ENCODE measurements around the gene SORCS2.

Gene SORCS2

DNA sequence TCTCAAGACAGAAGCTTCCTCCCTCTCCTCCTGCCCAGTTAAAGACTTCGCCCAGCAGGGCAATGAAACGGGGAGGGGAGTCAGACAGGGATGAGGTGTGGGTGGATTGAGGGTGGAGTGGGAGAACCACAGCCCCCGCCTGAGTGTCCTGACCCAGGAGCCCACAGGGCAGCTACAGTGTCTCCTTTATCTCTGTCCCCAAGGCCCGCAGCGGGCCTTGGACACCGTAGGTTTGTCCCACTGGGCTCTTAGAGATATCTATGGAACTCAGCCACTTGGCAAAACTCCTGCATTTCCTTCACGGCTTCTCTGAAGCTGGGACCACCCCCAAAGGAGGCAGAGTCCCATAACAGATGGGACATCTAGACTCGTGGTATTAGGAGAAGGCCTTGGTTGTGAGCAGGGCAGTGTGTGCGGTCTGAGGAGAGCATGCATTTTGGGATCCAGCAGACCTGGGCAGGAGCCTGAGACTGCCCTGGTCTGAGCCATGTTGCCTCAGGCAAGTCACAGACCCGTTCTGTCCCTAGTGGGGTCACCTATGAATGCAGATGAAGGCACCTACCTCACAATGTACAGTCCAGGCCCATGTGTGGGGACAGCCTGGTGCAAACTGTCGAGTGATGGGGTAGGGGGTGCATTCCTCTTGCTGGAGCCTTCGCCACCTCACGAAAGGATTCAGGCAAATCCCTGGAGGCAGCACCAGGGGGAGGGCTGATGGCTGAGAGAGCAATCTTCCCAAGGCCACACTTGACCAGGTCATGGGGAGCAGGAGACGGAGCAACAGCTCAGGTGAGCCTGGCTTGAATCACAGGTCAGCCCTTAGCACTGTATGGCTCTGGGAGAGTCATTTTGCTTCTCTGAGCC, 468.1 kb downstream of the SORCS2 start:
- Histone ChIP-seq H3K4me2 (ENCODE audit: low read length) (no peak overlapping the region), H3K36me3 (ENCODE audit: insufficient read depth, low read length) (no peaks in the 10 kb centered on the region), H3K27ac (ENCODE audit: low read depth, low read length, poor library complexity, severe bottlenecking) (no peak overlapping the region), H4K20me1 (ENCODE audit: insufficient read depth, low read length) (no peaks in the 10 kb centered on the region), H3K27me3 (ENCODE audit: insufficient read depth, low read length) (no peaks in the 10 kb centered on the region), H3K9me2 (ENCODE audit: low read depth, low read length) (no peaks in the 10 kb centered on the region), H3K4me1 (ENCODE audit: insufficient read depth, low read length, severe bottlenecking) (no peaks in the 10 kb centered on the region), H3K4me3 (ENCODE audit: low read depth, low read length, poor library complexity, severe bottlenecking) (no peak overlapping the region), H3F3A (ENCODE audit: insufficient read depth, low read length) (no peaks in the 10 kb centered on the region), H2AFZ (ENCODE audit: low read length) (no peak overlapping the region), H3K9ac (ENCODE audit: low read length) (no peak overlapping the region), H3K79me2 (ENCODE audit: insufficient read depth, low read length) (no peaks in the 10 kb centered on the region), H3K9me3 (ENCODE audit: low read length) (no peaks in the 10 kb centered on the region)
- no peak for TF ChIP-seq EZH2 (IDR thresholded peaks at IDR 0.05; ENCODE audit: borderline replicate concordance, low read length)
- TF ChIP-seq, protein P1, sequence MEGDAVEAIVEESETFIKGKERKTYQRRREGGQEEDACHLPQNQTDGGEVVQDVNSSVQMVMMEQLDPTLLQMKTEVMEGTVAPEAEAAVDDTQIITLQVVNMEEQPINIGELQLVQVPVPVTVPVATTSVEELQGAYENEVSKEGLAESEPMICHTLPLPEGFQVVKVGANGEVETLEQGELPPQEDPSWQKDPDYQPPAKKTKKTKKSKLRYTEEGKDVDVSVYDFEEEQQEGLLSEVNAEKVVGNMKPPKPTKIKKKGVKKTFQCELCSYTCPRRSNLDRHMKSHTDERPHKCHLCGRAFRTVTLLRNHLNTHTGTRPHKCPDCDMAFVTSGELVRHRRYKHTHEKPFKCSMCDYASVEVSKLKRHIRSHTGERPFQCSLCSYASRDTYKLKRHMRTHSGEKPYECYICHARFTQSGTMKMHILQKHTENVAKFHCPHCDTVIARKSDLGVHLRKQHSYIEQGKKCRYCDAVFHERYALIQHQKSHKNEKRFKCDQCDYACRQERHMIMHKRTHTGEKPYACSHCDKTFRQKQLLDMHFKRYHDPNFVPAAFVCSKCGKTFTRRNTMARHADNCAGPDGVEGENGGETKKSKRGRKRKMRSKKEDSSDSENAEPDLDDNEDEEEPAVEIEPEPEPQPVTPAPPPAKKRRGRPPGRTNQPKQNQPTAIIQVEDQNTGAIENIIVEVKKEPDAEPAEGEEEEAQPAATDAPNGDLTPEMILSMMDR (IDR thresholded peaks at IDR 0.05; ENCODE audit: low read length) = no peak

DNA sequence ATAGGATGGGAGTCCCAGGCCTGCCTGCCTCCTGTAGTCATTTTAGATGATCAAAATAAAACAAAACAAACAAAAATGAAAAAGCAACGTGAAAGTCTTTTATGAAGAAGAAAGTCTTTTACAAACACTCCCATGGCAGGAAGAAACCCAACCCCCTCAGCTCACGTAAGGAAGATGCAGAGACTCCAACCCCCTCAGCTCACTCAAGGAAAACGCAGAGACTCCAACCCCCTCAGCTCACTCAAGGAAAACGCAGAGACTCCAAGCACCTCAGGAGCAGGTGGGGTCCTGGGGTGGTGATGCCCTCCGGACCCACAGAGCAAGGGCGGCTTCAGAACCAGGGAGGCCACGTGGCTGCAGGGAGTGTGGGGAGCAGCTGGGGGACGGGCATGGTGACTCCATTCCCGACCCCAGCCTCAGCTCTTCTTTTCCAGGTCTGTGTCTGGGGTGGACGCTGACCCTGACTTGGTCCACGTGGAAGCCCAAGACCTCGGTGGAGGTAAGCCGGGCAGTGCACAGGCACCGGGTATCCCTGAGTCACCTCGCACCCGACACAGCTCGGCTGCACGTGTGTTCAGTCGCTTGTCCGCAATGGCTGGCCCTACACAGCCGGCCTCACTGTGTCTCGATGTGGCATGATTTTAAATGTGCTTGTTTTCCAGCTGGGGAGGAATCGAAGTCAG, 468.9 kb downstream of the SORCS2 start:
- H3K27ac ChIP-seq (ENCODE audit: low read depth, low read length, poor library complexity, severe bottlenecking) = no peak overlapping the region
- no peaks in the 10 kb centered on the region for H3K36me3 ChIP-seq (ENCODE audit: insufficient read depth, low read length)
- TF ChIP-seq, protein P1 (IDR thresholded peaks at IDR 0.05; ENCODE audit: low read length) = no peak
- TF ChIP-seq EZH2 (IDR thresholded peaks at IDR 0.05; ENCODE audit: borderline replicate concordance, low read length) = no peak
- H2AFZ ChIP-seq (ENCODE audit: low read length) = no peak overlapping the region
- H3K4me1 ChIP-seq (ENCODE audit: insufficient read depth, low read length, severe bottlenecking) = no peaks in the 10 kb centered on the region
- H3K79me2 ChIP-seq (ENCODE audit: insufficient read depth, low read length) = no peaks in the 10 kb centered on the region
- no peaks in the 10 kb centered on the region for H3K27me3 ChIP-seq (ENCODE audit: insufficient read depth, low read length)
- H3K4me3 ChIP-seq (ENCODE audit: low read depth, low read length, poor library complexity, severe bottlenecking) = no peak overlapping the region
- no peak overlapping the region for H3K4me2 ChIP-seq (ENCODE audit: low read length)
- H4K20me1 ChIP-seq (ENCODE audit: insufficient read depth, low read length) = no peaks in the 10 kb centered on the region
- no peaks in the 10 kb centered on the region for H3F3A ChIP-seq (ENCODE audit: insufficient read depth, low read length)
- no peaks in the 10 kb centered on the region for H3K9me3 ChIP-seq (ENCODE audit: low read length)
- H3K9me2 ChIP-seq (ENCODE audit: low read depth, low read length) = no peaks in the 10 kb centered on the region
- H3K9ac ChIP-seq (ENCODE audit: low read length) = no peak overlapping the region

DNA sequence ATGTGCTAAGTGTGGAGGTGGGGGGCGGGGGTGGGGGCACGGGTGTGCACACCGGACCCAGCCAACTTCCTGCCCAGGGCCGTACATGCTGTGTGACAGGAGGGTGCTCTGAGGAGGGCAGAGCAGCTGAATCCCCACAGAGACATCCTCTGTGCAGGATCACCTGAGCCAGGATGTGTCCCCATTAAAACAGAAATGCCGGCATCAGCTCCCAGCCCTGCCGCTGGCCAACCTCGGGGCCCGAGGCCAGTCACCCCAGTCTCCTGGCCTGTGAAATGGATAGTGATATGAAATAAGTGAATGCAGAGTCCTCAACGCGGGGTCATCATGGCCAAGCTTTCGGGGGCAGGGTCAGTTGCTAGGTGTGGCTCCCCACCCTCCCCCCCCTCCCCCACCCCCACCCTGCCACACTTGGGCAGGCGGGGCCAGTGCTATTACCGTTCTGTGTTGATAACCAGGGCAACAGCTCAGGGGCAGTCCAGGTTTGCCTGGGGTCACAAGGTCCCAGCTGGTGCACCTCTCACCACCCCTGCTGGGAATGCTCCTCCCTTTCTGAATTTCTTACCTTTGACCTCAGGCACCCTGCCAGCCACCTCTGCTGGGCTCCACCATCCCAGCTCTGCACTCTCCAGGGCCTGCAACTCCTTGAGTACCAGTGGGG, 469.6 kb downstream of the SORCS2 start:
- Histone ChIP-seq H3K9me3 (ENCODE audit: low read length) (no peaks in the 10 kb centered on the region), H3K9ac (ENCODE audit: low read length) (no peak overlapping the region), H3K9me2 (ENCODE audit: low read depth, low read length) (no peaks in the 10 kb centered on the region), H2AFZ (ENCODE audit: low read length) (no peak overlapping the region), H3K27me3 (ENCODE audit: insufficient read depth, low read length) (no peaks in the 10 kb centered on the region), H3K4me1 (ENCODE audit: insufficient read depth, low read length, severe bottlenecking) (no peaks in the 10 kb centered on the region), H3K79me2 (ENCODE audit: insufficient read depth, low read length) (no peaks in the 10 kb centered on the region), H3K36me3 (ENCODE audit: insufficient read depth, low read length) (no peaks in the 10 kb centered on the region), H4K20me1 (ENCODE audit: insufficient read depth, low read length) (no peaks in the 10 kb centered on the region), H3F3A (ENCODE audit: insufficient read depth, low read length) (no peaks in the 10 kb centered on the region), H3K4me3 (ENCODE audit: low read depth, low read length, poor library complexity, severe bottlenecking) (no peak overlapping the region), H3K27ac (ENCODE audit: low read depth, low read length, poor library complexity, severe bottlenecking) (no peak overlapping the region), H3K4me2 (ENCODE audit: low read length) (no peak overlapping the region)
- TF ChIP-seq, protein P1 (IDR thresholded peaks at IDR 0.05; ENCODE audit: low read length) = no peak
- no peak for TF ChIP-seq EZH2 (IDR thresholded peaks at IDR 0.05; ENCODE audit: borderline replicate concordance, low read length)

Data from OCI-LY1 (cell line).